NCI-H69 (cell line): Measurements from ENCODE around the gene SLC6A17.
A peak's percentile ranks its signal among the peaks of the same experiment; 100 is the strongest.

ENCODE experiments used
- DNase-seq: peaks from one replicate; lab custom pipeline; 2025; lab: John Stamatoyannopoulos, UW

Gene SLC6A17

GRCh38 chr1:110135666-110136065 lies 14.6 kb upstream of the SLC6A17 start:
- peak; percentile 70 for DNase-seq

- peak; percentile 90 for DNase-seq
Measured at GRCh38 chr1:110136911-110137310, 13.4 kb upstream of the SLC6A17 start.

GRCh38 chr1:110138956-110139355 lies 11.3 kb upstream of the SLC6A17 start:
- DNase-seq, result peak; percentile 7

GRCh38 chr1:110144366-110144765 lies 5.9 kb upstream of the SLC6A17 start:
- no peak for DNase-seq

GRCh38 chr1:110148961-110149360 lies 1.3 kb upstream of the SLC6A17 start:
- peak; percentile 61 for DNase-seq

GRCh38 chr1:110151175-110151669 lies 928 bp downstream of the SLC6A17 start:
- DNase-seq, result no peak

GRCh38 chr1:110152133-110152785 lies 2.0 kb downstream of the SLC6A17 start:
- DNase-seq, result peak; percentile 19

- DNase-seq, result peak; percentile 6
Measured at GRCh38 chr1:110153407-110153950, 3.2 kb downstream of the SLC6A17 start.

- no peak for DNase-seq
Measured at GRCh38 chr1:110155878-110156522, 5.7 kb downstream of the SLC6A17 start.

- no peak for DNase-seq
Measured at GRCh38 chr1:110158261-110158660, 8.0 kb downstream of the SLC6A17 start.

GRCh38 chr1:110159168-110159567 lies 8.9 kb downstream of the SLC6A17 start:
- peak; percentile 74 for DNase-seq

- no peak for DNase-seq
Measured at GRCh38 chr1:110160538-110161100, 10.3 kb downstream of the SLC6A17 start.

GRCh38 chr1:110161165-110161564 lies 10.9 kb downstream of the SLC6A17 start:
- no peak for DNase-seq

- peak; percentile 56 for DNase-seq
Measured at GRCh38 chr1:110161849-110162248, 11.6 kb downstream of the SLC6A17 start.

- DNase-seq, result peak; percentile 92
Measured at GRCh38 chr1:110163591-110163990, 13.3 kb downstream of the SLC6A17 start.

GRCh38 chr1:110164725-110165350 lies 14.5 kb downstream of the SLC6A17 start:
- DNase-seq, result peak; percentile 25

- DNase-seq, result no peak
Measured at GRCh38 chr1:110165761-110166231, 15.5 kb downstream of the SLC6A17 start.

- DNase-seq, result no peak
Measured at GRCh38 chr1:110166861-110167260, 16.6 kb downstream of the SLC6A17 start.

- DNase-seq, result peak; percentile 84
Measured at GRCh38 chr1:110170766-110171733, 20.8 kb downstream of the SLC6A17 start.

- no peak for DNase-seq
Measured at GRCh38 chr1:110172001-110172400, 21.7 kb downstream of the SLC6A17 start.

GRCh38 chr1:110173466-110174105 lies 23.3 kb downstream of the SLC6A17 start:
- no peak for DNase-seq
